Measurements from ENCODE around the gene MID1. TPM values are rescaled to one million over a fixed set of nuclear protein-coding genes. Genes with fewer than 3 reads are reported as not detected.
"Not testable (repeated sequence)": the region's sequence is repeated elsewhere in the genome, so short reads cannot be mapped to it uniquely, and the experiment has no call there.

The MID1 gene
- total RNA-seq, 2 donors from 2014 or later, result 0.36 TPM; not detected in 1

DNA sequence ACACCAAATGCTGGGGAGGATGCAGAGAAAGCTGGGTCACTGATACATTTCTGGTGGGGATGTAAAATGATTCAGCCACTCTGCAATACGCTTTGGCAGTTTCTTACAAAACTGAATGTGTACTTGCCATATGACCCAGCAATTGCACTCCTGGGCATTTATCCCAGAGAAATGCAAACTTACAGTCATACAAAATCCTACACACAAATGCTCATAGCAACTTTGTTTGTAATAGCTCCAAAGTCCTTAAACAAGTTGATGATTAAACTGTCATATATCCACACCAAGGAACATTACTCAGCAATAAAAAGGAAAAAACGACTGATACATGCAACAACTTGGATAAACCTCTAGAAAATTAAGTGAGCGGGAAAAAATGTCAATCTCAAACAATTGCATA lies 12.3 kb downstream of the MID1 start:
- H3K27ac Mint-ChIP-seq, result no peak overlapping the region
- H3K4me1 Mint-ChIP-seq (ENCODE audit: low read depth in 2 of 2), result no peaks in the 10 kb centered on the region
- ATAC-seq (no peak), DNase-seq (ENCODE audit: low spot score) (no peak)
- no peak overlapping the region for H3K4me3 Mint-ChIP-seq
- H3K27me3 Mint-ChIP-seq, result peaks cover 3 to 12% of the 10 kb centered on the region in 2 donors
- H3K36me3 Mint-ChIP-seq, result no peaks in the 10 kb centered on the region
- no peaks in the 10 kb centered on the region for H3K9me3 Mint-ChIP-seq

DNA sequence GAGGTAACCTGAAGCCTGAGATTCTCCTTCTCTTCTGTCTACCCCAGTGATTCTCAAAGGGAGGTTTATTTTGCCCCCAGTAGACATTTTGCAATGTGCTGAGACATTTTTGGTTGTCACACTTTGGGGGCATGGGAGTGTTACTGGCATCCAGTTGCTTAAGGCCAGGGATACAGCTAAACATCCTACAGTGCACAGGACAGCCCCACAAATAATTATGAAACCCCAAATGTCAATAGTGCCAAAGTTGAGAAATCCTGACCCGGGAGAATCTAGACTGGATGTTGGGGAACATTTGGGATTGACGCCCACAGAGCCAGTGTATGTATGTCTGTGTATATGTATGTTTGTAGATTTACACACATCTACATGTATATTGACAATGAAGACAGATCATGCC lies 13.2 kb downstream of the MID1 start:
- Mint-ChIP-seq H3K36me3 (no peaks in the 10 kb centered on the region), H3K27me3 (peaks cover 7 to 12% of the 10 kb centered on the region in 2 donors), H3K9me3 (no peaks in the 10 kb centered on the region), H3K4me3 (no peak overlapping the region), H3K27ac (no peak overlapping the region), H3K4me1 (ENCODE audit: low read depth in 2 of 2) (no peaks in the 10 kb centered on the region)
- ATAC-seq, result no peak
- DNase-seq (ENCODE audit: low spot score), result no peak

DNA sequence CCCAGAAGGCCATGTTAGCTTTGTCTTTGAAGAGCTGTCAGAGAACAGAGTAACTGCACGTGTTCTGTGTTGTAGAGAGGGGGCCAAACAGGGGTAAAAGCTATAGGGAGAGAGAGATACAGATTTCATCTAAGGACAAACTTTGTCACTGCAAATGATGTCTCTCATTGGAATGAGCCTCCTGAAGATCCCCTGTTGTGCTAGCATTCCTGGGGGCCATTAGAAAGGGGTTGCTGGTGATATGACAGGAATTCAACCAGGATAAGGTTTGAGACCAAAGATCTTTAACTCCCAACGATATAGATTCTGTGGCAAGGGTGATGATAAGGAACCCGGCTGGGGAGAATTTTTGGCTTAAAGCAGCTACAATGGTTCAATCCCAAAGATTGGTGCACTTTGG lies 16.8 kb downstream of the MID1 start:
- no peak overlapping the region for H3K4me3 Mint-ChIP-seq
- ATAC-seq (no peak), DNase-seq (ENCODE audit: low spot score) (no peak)
- peaks cover 7 to 8% of the 10 kb centered on the region in 2 donors for H3K27me3 Mint-ChIP-seq
- H3K9me3 Mint-ChIP-seq, result no peaks in the 10 kb centered on the region
- no peaks in the 10 kb centered on the region for H3K4me1 Mint-ChIP-seq (ENCODE audit: low read depth in 2 of 2)
- H3K36me3 Mint-ChIP-seq, result no peaks in the 10 kb centered on the region
- H3K27ac Mint-ChIP-seq, result no peak overlapping the region

DNA sequence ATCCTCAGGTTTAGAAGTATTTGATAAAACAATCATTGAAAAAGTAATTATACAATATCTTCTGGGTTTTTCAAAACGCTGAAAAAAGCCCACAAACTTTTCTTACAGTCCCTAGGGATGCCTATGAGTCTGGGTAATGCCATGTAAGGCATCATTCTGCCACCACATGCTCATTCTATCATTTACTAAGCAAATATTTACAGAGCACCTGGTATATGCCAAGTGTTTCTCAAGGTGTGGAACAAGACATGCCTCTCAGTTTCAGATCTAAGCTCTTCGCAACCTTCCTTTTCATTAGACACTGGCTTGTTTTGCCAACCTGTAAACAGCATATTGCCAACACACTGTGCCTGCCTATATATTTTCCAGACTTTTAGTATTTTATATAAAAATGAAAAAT lies 17.7 kb downstream of the MID1 start:
- H3K27ac Mint-ChIP-seq, result no peak overlapping the region
- no peak overlapping the region for H3K4me3 Mint-ChIP-seq
- no peak for ATAC-seq
- no peak for DNase-seq (ENCODE audit: low spot score)
- no peaks in the 10 kb centered on the region for H3K36me3 Mint-ChIP-seq
- no peaks in the 10 kb centered on the region for H3K4me1 Mint-ChIP-seq (ENCODE audit: low read depth in 2 of 2)
- H3K9me3 Mint-ChIP-seq, result no peaks in the 10 kb centered on the region
- H3K27me3 Mint-ChIP-seq, result peaks cover 7 to 8% of the 10 kb centered on the region in 2 donors

DNA sequence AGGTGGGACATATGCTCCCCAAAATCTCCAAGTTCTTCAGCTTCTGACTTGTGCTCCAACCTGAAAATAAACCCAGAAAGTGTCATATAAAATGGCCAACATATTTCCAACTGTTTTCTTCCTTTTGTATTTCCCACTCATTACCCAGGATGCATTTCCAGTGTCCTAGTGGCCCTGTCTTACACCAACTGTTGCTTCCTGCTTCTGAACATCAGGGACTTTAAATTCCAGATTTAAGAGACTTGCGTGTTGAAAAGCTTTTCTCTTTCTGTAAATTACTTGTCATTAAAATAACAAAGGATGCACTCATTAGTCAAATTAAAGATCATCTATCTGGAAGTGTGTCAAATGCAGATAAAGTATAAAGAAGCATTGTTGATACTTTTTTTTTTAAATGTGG lies 19.9 kb downstream of the MID1 start:
- no peak for DNase-seq (ENCODE audit: low spot score)
- Mint-ChIP-seq H3K36me3 (no peaks in the 10 kb centered on the region), H3K27ac (no peak overlapping the region), H3K4me1 (ENCODE audit: low read depth in 2 of 2) (no peaks in the 10 kb centered on the region), H3K9me3 (no peaks in the 10 kb centered on the region), H3K4me3 (no peak overlapping the region), H3K27me3 (peaks cover 7 to 8% of the 10 kb centered on the region in 2 donors)
- no peak for ATAC-seq

DNA sequence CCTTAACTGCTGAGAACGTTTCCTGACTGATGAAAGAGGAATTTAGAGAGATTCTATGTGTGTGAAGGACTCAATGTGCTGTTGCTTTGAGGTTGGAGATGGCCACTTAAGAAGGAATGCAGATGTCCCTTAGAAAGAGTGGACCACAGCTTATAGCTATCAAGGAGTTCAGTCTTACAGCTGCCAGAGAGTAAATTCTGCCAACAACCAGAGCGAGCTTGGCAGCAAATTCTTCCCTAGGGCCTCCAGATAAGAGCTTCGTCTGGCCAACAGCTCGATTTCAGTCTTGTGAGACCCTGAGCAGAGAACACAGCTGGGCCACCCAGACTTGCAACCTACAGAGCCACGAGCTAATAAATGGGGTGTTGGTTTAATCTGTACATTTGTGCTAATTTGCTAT lies 21.8 kb downstream of the MID1 start:
- no peak overlapping the region for H3K4me3 Mint-ChIP-seq
- no peaks in the 10 kb centered on the region for H3K4me1 Mint-ChIP-seq (ENCODE audit: low read depth in 2 of 2)
- no peaks in the 10 kb centered on the region for H3K36me3 Mint-ChIP-seq
- no peaks in the 10 kb centered on the region for H3K9me3 Mint-ChIP-seq
- ATAC-seq, result no peak
- no peak overlapping the region for H3K27ac Mint-ChIP-seq
- no peak for DNase-seq (ENCODE audit: low spot score)
- peaks cover 6 to 7% of the 10 kb centered on the region in 2 donors for H3K27me3 Mint-ChIP-seq

DNA sequence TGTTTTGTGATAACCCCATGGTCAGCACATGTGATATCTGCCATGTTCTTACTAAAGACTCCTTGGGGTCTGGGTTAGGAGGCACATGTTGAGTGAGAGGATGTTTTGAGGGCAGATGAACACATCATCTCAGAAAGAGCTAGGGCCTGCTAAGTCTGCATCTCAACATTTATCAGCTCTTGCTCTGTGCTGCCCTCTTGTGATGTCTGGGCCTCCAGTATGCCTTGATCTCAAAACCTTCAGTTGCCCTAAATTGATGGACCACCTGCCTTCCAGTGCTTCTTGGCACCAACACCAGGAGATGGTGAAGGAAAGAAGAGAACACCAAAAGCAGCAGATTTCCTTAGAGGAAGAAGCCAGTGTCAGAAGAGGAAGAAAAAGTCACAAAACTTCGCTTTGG lies 22.5 kb downstream of the MID1 start:
- DNase-seq (ENCODE audit: low spot score), result no peak
- Mint-ChIP-seq H3K4me3 (no peak overlapping the region), H3K9me3 (no peaks in the 10 kb centered on the region), H3K27ac (no peak overlapping the region), H3K27me3 (peaks cover 0 to 2% of the 10 kb centered on the region in 2 donors), H3K36me3 (no peaks in the 10 kb centered on the region), H3K4me1 (ENCODE audit: low read depth in 2 of 2) (no peaks in the 10 kb centered on the region)
- no peak for ATAC-seq

DNA sequence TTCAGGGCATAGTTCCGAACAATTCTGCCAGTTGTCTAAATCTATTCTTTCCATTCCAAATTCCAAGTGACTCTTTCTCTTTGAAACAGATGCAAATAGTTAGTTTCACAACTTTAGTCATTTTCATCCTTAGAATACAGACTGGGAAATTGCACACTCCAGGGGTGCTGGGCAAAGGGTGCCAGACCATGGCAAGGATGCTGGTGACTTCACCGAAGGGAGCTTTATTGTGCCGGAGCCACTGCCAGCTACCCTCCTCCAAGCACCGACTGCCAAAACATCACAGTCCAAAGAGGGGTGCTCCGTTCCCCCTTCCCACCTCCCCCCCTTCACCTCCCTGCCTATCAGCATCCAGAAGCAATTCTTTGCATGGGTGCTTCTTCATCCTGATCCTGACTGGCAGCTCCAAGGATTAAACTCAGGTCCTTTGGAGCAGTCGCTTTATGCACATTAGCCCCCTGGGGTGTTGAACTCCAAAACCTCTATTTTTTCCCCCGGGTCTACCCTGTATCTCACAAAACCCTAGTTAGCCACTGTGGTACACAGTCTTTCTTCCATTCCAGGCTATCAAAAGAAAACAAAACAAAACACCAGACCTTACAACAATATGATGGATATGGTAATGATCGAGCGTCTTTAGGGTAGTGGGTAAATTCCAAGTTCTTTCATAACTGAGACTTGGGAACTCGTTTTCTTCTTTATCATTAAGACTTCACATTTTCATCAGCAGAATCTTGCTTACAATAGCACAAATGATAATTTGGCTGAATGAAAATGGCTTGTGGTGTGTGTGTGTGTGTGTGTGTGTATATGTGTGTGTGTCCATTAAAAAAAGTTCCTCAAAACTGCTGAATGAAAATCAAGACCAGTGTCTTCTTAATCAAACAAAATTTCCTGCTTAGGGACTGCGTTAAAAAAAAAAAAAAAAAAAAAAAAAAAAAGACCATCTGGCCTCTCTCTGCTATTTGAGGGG lies 28.7 kb downstream of the MID1 start:
- no peak for ATAC-seq
- DNase-seq (ENCODE audit: low spot score), result no peak
- no peak overlapping the region for H3K4me3 Mint-ChIP-seq
- H3K9me3 Mint-ChIP-seq, result no peaks in the 10 kb centered on the region
- no peaks in the 10 kb centered on the region for H3K4me1 Mint-ChIP-seq (ENCODE audit: low read depth in 2 of 2)
- H3K27me3 Mint-ChIP-seq, result no peaks in the 10 kb centered on the region
- H3K36me3 Mint-ChIP-seq, result no peaks in the 10 kb centered on the region
- no peak overlapping the region for H3K27ac Mint-ChIP-seq

DNA sequence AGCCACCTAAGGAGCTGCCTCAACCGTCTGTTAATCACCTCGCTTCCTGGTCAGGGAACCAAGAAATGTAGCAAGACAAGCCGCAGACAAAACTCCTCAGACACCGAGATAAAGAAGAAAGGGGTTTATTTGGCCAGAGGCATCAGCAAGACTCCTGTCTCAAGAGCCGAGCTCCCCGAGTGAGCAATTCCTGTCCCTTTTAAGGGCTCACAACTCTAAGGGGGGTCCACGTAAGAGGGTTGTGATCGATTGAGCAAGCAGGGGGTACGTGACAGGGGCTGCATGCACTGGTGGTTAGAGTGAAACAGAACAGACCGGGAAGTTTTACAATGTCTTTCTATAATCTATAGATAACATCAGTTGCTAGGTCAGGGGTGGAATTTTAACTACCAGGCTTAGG lies 30.6 kb downstream of the MID1 start:
- not testable (repeated sequence) for H3K36me3 Mint-ChIP-seq; H3K4me3 Mint-ChIP-seq; DNase-seq (ENCODE audit: low spot score)

DNA sequence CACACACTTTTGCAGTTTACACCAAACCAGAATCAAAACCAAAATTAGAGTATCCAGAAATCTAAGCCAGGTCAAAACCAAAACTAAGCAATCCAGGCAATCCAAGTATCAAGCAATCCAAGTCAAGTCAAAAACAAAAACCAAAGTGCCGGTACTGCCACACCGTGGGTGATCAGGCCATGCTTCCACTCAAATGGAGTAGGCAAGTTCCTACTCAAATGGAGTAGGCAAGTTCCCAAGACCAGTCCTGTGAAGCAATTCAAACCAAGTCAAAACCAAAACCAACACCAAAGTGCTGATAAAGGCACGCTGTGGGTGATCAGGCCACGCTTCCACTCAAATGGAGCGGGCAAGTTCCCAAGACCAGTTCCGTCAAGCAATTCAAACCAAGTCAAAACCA lies 31.3 kb downstream of the MID1 start:
- Mint-ChIP-seq H3K9me3 (peaks cover 10% of the 10 kb centered on the region), H3K4me1 (ENCODE audit: low read depth in 2 of 2) (no peaks in the 10 kb centered on the region), H3K4me3 (no peak overlapping the region), H3K36me3 (peaks cover 5% of the 10 kb centered on the region), H3K27me3 (peaks cover 0 to 2% of the 10 kb centered on the region in 2 donors), H3K27ac (no peak overlapping the region)
- ATAC-seq (no peak), DNase-seq (ENCODE audit: low spot score) (no peak)

More for the DNA sequence above, 30.6 kb downstream of the MID1 start:
- not testable (repeated sequence) for ATAC-seq; H3K4me1 Mint-ChIP-seq (ENCODE audit: low read depth in 2 of 2); H3K27me3 Mint-ChIP-seq; H3K9me3 Mint-ChIP-seq; H3K27ac Mint-ChIP-seq

DNA sequence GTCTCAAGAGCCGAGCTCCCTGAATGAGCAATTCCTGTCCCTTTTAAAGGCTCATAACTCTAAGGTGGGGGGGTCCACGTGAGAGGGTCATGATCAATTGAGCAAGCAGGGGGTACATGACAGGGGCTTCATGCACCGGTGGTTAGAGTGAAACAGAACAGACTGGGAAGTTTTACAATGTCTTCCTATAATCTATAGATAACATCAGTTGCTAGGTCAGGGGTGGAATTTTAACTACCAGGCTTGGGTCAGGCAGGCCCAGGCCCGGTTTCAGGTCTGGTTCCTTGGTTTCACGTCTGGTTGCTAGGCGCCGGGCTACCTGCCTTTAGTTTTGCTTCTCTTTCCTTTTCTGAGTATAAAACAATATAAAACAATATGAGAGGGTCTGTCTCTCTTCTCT lies 35.5 kb downstream of the MID1 start:
- H3K4me3 Mint-ChIP-seq; H3K27ac Mint-ChIP-seq; ATAC-seq; H3K4me1 Mint-ChIP-seq (ENCODE audit: low read depth in 2 of 2); DNase-seq (ENCODE audit: low spot score); H3K36me3 Mint-ChIP-seq; H3K27me3 Mint-ChIP-seq: not testable (repeated sequence)
- peaks cover 11% of the 10 kb centered on the region for H3K9me3 Mint-ChIP-seq

DNA sequence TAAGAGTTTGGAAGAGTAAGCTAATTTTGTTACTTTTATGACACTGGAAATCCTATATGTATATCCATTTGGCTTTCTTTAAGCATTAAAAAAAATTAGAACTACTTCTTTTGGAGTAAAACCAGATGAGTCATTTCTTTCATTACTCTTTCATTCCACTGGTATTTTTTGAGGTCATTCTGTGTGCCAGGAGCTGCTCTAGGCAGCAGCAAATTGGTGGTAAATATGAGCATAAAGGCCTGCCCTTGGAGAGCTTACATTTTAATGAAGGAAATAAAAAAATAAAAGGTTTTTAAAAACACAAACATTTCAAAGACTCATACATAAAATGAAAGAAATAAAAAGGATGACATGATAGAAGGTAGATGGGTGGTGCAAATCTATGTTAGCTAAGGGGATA lies 37.4 kb downstream of the MID1 start:
- Mint-ChIP-seq H3K4me1 (ENCODE audit: low read depth in 2 of 2) (no peaks in the 10 kb centered on the region), H3K9me3 (peaks cover 11% of the 10 kb centered on the region), H3K4me3 (no peak overlapping the region), H3K27ac (no peak overlapping the region), H3K36me3 (peaks cover 6% of the 10 kb centered on the region), H3K27me3 (peaks cover 0 to 8% of the 10 kb centered on the region in 2 donors)
- ATAC-seq (no peak), DNase-seq (ENCODE audit: low spot score) (no peak)

DNA sequence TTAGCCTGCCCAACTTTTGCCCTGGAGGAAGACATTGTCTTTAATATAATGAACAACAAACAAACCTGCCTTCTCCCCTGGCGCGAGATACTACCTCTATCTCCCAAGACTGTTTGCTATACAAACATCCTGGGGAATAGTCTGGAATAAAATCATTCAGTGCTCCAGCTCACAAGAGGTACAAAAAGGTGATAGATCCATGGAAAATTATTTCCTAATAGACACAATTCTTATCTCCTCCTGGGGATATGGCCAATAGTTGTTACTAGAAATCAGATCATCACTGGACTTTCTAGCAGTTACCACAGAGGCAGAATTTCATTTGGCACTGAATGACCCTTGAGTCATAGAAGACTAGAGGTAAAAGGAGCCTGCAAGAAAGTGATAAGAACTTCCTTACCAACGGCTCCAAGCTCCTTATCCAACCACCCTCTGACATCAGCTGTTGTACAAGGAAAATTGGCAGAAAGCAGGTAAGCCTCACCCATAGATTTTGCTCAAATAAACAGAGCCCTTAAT lies 38.1 kb downstream of the MID1 start:
- Mint-ChIP-seq H3K27ac (no peak overlapping the region), H3K4me1 (ENCODE audit: low read depth in 2 of 2) (no peaks in the 10 kb centered on the region)

DNA sequence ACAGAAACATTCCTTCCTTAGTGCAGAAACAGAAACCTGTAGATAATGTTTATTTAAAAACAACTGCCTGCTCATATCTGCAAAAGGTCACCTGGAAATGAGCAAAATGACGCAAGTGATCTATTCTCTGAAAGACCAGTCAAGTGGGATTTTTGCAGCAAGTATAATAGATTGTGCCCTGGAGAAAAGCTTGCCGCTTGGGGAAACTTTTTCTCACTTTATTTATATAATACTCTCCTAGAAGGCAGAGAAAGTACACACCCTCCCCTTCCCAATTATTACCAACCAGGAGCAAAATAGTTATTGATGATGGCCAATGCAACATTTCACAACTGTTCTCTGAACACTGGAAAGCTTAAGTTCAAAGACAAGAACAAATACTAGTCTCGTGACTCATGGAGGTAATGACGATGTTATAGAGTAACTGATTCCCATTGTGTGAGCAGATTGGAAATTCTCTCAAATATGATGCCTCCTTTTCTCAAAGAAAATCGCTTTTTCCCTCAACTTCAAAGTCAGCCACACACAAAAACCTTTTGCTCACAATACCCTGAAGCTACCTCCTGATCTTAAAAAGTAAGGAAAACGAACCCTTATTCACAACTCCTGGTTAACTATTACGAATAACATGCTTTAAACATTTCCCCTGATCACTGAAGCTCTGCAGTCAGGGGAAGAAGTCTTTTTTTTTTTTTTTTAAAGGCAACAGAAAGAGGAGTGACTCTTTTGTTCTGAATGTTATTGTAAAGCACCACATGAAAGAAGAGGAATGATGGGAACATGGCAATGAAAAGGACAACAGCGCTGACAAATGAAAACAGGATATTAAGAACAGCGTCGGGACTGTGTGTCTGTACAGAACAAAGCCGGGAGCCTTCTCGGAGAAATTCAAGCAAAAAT lies 41.0 kb downstream of the MID1 start:
- no peak for ATAC-seq
- H3K27me3 Mint-ChIP-seq, result peaks cover 0 to 10% of the 10 kb centered on the region in 2 donors
- H3K4me1 Mint-ChIP-seq (ENCODE audit: low read depth in 2 of 2), result no peaks in the 10 kb centered on the region
- no peak overlapping the region for H3K4me3 Mint-ChIP-seq
- no peak overlapping the region for H3K27ac Mint-ChIP-seq
- H3K36me3 Mint-ChIP-seq, result peaks cover 4% of the 10 kb centered on the region
- peaks cover 4% of the 10 kb centered on the region for H3K9me3 Mint-ChIP-seq
- DNase-seq (ENCODE audit: low spot score), result no peak

More for the DNA sequence above, 38.1 kb downstream of the MID1 start:
- Mint-ChIP-seq H3K4me3 (no peak overlapping the region), H3K36me3 (peaks cover 6% of the 10 kb centered on the region), H3K27me3 (peaks cover 0 to 8% of the 10 kb centered on the region in 2 donors), H3K9me3 (peaks cover 11% of the 10 kb centered on the region)
- DNase-seq (ENCODE audit: low spot score), result no peak
- no peak for ATAC-seq

Data from natural killer cell treated with Interleukin-12 subunit alpha and Interleukin-12 subunit beta and Interleukin-15 and Interleukin-18, amount 100 ng/mL, for 72 hours (primary cell).